ENCODE results near the gene CHRND. TPM values are rescaled to one million over a fixed set of nuclear protein-coding genes. Genes with fewer than 3 reads are reported as not detected.
A peak's percentile ranks its signal among the peaks of the same experiment; 100 is the strongest.

The CHRND gene
- total RNA-seq, 2 experiments from 2014 or later = not detected

DNA sequence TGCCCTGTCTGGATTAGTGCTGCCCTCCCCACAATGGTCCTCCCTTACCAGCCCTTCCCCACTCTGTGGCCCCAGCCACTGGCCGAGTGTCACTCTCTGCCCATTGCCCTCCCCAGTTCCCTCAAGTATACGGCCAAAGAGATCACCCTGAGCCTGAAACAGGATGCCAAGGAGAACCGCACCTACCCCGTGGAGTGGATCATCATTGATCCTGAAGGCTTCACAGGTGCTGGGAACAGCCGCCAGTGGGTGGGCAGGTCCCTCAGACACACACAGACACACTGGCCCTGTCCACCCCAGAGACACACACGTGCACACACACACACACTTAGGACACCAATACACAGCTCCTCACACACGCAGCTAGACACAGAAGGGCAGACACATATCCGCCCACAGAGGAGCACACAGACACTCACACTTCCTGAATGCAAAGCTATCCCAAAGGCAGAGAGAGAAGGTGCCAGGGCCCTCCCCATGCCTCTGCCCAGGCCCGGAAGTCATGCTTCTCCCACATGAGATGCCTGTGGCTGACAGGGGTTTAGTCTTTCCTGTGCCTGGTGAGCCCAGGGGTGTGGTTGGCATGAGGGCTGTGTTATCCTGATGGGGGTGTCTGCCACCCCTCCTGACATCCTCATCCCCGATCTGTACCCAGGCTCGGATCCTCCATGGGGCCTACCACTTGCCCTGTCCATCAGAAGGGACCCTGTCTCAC is 2.9 kb downstream of the CHRND start:
- Mint-ChIP-seq H3K9me3 (no peaks in the 10 kb centered on the region), H3K4me1 (ENCODE audit: low read depth) (peaks cover 12% of the 10 kb centered on the region), H3K4me3 (peak overlapping the region; percentile 2), H3K27me3 (peaks cover 55% of the 10 kb centered on the region), H3K27ac (peak overlapping the region; percentile 46), H3K36me3 (ENCODE audit: low read depth) (no peaks in the 10 kb centered on the region)
- Histone ChIP-seq H3K9me3 (ENCODE audit: control insufficient read depth in 1 of 2, insufficient read depth in 1 of 2, low read length in 2 of 2) (peaks cover 0 to 3% of the 10 kb centered on the region in 2 experiments), H3K36me3 (ENCODE audit: insufficient read depth, low read length) (no peaks in the 10 kb centered on the region), H3K27ac (ENCODE audit: low read depth in 1 of 2, low read length in 2 of 2) (no peak overlapping the region), H3K4me1 (ENCODE audit: insufficient read depth, low read length) (peaks cover 19% of the 10 kb centered on the region), H3K27me3 (ENCODE audit: control insufficient read depth in 1 of 2, insufficient read depth in 2 of 2, low read length in 2 of 2) (peaks cover 14 to 30% of the 10 kb centered on the region in 2 experiments), H3K4me3 (ENCODE audit: low read length) (no peak overlapping the region)
- intact Hi-C loops (cut with DNase I, micrococcal nuclease) = loop anchor here in 1 of 2 experiments (10.0 kb wide), 1 partner anchor 604 kb away; the partner anchor contains the start of gene NPPC
- POLR2A ChIA-PET = no interaction called here
- CTCF ChIA-PET = no interaction called here
- TF ChIP-seq, protein P1, sequence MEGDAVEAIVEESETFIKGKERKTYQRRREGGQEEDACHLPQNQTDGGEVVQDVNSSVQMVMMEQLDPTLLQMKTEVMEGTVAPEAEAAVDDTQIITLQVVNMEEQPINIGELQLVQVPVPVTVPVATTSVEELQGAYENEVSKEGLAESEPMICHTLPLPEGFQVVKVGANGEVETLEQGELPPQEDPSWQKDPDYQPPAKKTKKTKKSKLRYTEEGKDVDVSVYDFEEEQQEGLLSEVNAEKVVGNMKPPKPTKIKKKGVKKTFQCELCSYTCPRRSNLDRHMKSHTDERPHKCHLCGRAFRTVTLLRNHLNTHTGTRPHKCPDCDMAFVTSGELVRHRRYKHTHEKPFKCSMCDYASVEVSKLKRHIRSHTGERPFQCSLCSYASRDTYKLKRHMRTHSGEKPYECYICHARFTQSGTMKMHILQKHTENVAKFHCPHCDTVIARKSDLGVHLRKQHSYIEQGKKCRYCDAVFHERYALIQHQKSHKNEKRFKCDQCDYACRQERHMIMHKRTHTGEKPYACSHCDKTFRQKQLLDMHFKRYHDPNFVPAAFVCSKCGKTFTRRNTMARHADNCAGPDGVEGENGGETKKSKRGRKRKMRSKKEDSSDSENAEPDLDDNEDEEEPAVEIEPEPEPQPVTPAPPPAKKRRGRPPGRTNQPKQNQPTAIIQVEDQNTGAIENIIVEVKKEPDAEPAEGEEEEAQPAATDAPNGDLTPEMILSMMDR (IDR thresholded peaks at IDR 0.05) = no peak
- DNase-seq = peak in 1 of 14 experiments; percentile 15
- peak; percentile 71 for ATAC-seq (ENCODE audit: poor library complexity)

DNA sequence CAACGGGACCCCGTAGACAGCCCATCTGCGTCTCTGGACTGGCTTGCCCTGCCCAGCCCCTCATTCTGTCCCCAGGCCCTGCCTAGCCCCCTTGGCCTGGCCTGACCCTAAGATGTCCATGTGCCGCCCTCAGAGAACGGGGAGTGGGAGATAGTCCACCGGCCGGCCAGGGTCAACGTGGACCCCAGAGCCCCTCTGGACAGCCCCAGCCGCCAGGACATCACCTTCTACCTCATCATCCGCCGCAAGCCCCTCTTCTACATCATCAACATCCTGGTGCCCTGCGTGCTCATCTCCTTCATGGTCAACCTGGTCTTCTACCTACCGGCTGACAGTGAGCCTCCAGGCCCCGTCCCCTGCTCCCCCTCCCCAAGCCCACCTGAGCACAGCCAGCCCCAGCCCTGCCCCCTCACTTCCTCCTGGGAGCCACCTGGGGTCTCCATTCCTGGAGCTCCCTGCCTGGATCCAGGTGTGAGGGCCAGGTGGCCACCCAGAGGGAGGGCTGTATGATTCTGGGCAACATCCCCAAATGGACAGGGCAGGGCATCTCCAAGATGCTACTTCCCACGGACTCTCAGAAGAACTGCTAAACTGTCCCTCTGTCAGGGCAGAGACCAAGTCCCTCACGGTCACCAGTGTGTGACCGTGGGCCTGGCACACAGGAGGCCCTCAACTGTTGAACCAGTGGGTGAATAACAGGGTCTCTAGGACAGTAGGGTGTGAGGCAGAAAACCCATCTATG is 4.0 kb downstream of the CHRND start:
- DNase-seq = no peak
- no peaks in the 10 kb centered on the region for H3K36me3 ChIP-seq (ENCODE audit: insufficient read depth, low read length)
- H3K4me3 ChIP-seq (ENCODE audit: low read length) = no peak overlapping the region
- Mint-ChIP-seq H3K9me3 (no peaks in the 10 kb centered on the region), H3K27ac (no peak overlapping the region), H3K27me3 (peaks cover 48% of the 10 kb centered on the region), H3K4me3 (no peak overlapping the region), H3K36me3 (ENCODE audit: low read depth) (no peaks in the 10 kb centered on the region), H3K4me1 (ENCODE audit: low read depth) (peaks cover 12% of the 10 kb centered on the region)
- H3K4me1 ChIP-seq (ENCODE audit: insufficient read depth, low read length) = peaks cover 13% of the 10 kb centered on the region
- intact Hi-C loops (cut with DNase I, micrococcal nuclease) = loop anchor here in 1 of 2 experiments (10.0 kb wide), 1 partner anchor 605 kb away; the partner anchor contains the start of gene NPPC
- no peak overlapping the region for H3K27ac ChIP-seq (ENCODE audit: low read depth in 1 of 2, low read length in 2 of 2)
- H3K9me3 ChIP-seq (ENCODE audit: control insufficient read depth in 1 of 2, insufficient read depth in 1 of 2, low read length in 2 of 2) = peaks cover 0 to 2% of the 10 kb centered on the region in 2 experiments
- TF ChIP-seq, protein P1 (IDR thresholded peaks at IDR 0.05) = no peak
- CTCF ChIA-PET = no interaction called here
- no peak for ATAC-seq (ENCODE audit: poor library complexity)
- POLR2A ChIA-PET = no interaction called here
- H3K27me3 ChIP-seq (ENCODE audit: control insufficient read depth in 1 of 2, insufficient read depth in 2 of 2, low read length in 2 of 2) = peaks cover 10 to 25% of the 10 kb centered on the region in 2 experiments

DNA sequence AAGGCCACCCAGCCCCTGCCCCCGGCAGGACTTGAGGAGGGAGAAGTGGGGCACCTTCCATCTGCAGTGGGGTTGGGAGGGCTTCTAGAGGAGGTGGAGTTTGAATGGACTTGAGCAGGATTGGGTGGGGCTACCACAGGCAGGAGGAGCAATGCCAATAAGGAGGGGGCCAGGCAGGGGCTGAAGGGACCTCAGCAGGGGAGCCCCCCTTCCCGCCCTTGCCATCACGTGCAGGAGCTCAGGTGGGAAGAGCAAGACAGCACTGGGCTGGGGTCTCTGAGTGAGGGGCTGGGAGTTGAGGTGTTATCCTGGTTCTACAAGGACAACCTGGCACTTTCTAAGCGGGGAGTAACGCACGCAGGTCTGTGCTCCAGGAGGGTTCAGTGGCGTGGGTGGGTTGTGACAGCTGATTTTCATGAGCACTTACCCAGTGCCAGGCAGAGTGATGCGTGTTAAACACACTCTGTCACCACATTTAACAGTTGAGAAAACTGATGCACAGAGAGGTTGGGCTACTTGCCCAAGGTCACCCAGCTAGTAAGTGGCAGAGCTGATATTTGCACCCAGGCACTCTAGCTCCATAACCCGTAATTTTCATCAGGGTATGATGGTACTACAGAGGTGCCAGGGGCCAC is 4.8 kb downstream of the CHRND start:
- Histone ChIP-seq H3K4me1 (ENCODE audit: insufficient read depth, low read length) (peaks cover 13% of the 10 kb centered on the region), H3K36me3 (ENCODE audit: insufficient read depth, low read length) (no peaks in the 10 kb centered on the region), H3K9me3 (ENCODE audit: control insufficient read depth in 1 of 2, insufficient read depth in 1 of 2, low read length in 2 of 2) (peaks cover 0 to 8% of the 10 kb centered on the region in 2 experiments), H3K4me3 (ENCODE audit: low read length) (no peak overlapping the region), H3K27me3 (ENCODE audit: control insufficient read depth in 1 of 2, insufficient read depth in 2 of 2, low read length in 2 of 2) (peaks cover 11 to 21% of the 10 kb centered on the region in 2 experiments), H3K27ac (ENCODE audit: low read depth in 1 of 2, low read length in 2 of 2) (no peak overlapping the region)
- Mint-ChIP-seq H3K36me3 (ENCODE audit: low read depth) (no peaks in the 10 kb centered on the region), H3K4me3 (no peak overlapping the region), H3K27me3 (peaks cover 48% of the 10 kb centered on the region), H3K9me3 (no peaks in the 10 kb centered on the region), H3K4me1 (ENCODE audit: low read depth) (peaks cover 12% of the 10 kb centered on the region), H3K27ac (no peak overlapping the region)
- intact Hi-C loops (cut with DNase I, micrococcal nuclease) = no loop called here
- TF ChIP-seq, protein P1 (IDR thresholded peaks at IDR 0.05) = no peak
- ATAC-seq (ENCODE audit: poor library complexity) = no peak
- no peak for DNase-seq
- CTCF ChIA-PET = no interaction called here
- POLR2A ChIA-PET = interaction anchor here (1.4 kb wide), 1 partner anchor 20 kb away, joined by 3 read pairs; the partner anchor contains the start of genes EIF4E2 and TIGD1

All from CD4-positive, alpha-beta T cell (primary cell).